ENCODE measurements around the gene C10orf95. TPM values are rescaled to one million over a fixed set of nuclear protein-coding genes. Genes with fewer than 3 reads are reported as not detected.

Gene C10orf95
- total and polyA plus RNA-seq, 2 of the 13 experiments (the other 11 are each of a cell fraction or from before 2014, with no cell fraction given), result 0.05 to 0.07 TPM

DNA sequence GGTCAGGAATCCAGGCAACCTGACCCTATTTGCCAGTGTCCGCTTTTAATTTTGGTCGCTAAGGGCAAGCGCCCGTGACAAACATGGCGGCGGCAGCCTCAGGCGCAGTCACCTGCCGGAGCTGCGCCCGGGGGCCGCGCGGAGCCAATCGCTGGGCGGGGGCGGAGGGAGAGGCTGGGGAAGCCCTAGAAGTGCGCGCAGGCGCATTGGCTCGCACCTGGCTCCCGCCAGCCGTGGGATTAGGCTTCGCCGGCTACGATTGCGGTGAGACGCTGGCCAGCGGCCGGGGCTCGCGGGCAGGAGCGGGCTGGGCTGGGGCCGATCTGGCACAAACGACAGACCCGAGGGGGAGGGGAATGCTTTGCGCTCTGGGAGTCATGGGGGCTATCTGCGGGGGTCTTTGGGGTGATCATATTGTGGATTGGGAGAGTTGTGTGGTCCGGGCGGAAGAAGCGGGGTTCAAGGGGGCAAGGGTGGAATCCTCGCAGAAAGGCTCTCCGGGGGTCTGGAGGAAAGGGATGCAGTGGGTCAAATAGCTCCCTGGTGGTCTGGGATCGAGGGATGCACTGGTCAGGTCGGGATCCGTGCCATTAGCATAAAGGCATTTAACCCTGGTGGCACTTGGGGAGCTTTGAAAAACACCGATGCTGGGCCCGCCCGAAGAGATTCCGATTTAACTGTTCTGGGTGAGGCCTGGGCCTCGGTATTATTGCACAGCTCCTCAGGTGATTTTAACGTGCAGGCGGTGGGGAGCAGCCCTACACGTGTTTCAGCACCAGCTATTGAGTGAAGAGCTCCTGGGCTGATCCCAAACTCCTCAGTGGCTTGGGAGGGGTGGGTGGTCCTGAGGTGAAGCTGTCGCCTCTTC is 10.1 kb upstream of the C10orf95 start (continued):
- TF ChIP-seq, protein P1, sequence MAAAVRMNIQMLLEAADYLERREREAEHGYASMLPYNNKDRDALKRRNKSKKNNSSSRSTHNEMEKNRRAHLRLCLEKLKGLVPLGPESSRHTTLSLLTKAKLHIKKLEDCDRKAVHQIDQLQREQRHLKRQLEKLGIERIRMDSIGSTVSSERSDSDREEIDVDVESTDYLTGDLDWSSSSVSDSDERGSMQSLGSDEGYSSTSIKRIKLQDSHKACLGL (CRISPR knock-in tag; IDR thresholded peaks at IDR 0.05), result 0 out of 2 replicates have a peak, but pooled peaks have one; percentile 2
- TF ChIP-seq ZBTB1 (CRISPR knock-in tag; IDR thresholded peaks at IDR 0.05; ENCODE audit: borderline replicate concordance) (no peak), TAF1 (CRISPR knock-in tag; IDR thresholded peaks at IDR 0.05) (peak; percentile 63; the same call in 1 of the 2 replicates), BATF2 (CRISPR knock-in tag; IDR thresholded peaks at IDR 0.05) (no peak), NFAT5 (CRISPR knock-in tag; IDR thresholded peaks at IDR 0.05) (0 out of 2 replicates have a peak, but pooled peaks have one; percentile 53), ZNF441 (CRISPR knock-in tag; IDR thresholded peaks at IDR 0.05; ENCODE audit: borderline replicate concordance) (no peak), ZNF335 (CRISPR knock-in tag; IDR thresholded peaks at IDR 0.05) (no peak), ZNF7 (CRISPR knock-in tag; IDR thresholded peaks at IDR 0.05) (no peak), ZNF550 (CRISPR knock-in tag; IDR thresholded peaks at IDR 0.05; ENCODE audit: borderline replicate concordance) (no peak), ZNF670 (CRISPR knock-in tag; IDR thresholded peaks at IDR 0.05; ENCODE audit: borderline replicate concordance) (peak; percentile 79; the same call in 1 of the 2 replicates), ZNF878 (CRISPR knock-in tag; IDR thresholded peaks at IDR 0.05) (no peak), ZNF160 (CRISPR knock-in tag; IDR thresholded peaks at IDR 0.05) (no peak), ZBTB39 (CRISPR knock-in tag; IDR thresholded peaks at IDR 0.05) (no peak), ZNF784 (CRISPR knock-in tag; IDR thresholded peaks at IDR 0.05; ENCODE audit: borderline replicate concordance) (0 out of 2 replicates have a peak, but pooled peaks have one; percentile 43), NFYB (CRISPR knock-in tag; IDR thresholded peaks at IDR 0.05) (peak; percentile 88), ZNF33B (CRISPR knock-in tag; IDR thresholded peaks at IDR 0.05) (0 out of 2 replicates have a peak, but pooled peaks have one; percentile 30), GFI1 (CRISPR knock-in tag; IDR thresholded peaks at IDR 0.05; ENCODE audit: borderline replicate concordance) (no peak), NFE2L2 (IDR thresholded peaks at IDR 0.05; ENCODE audit: low read length) (no peak), ZNF891 (CRISPR knock-in tag; IDR thresholded peaks at IDR 0.05) (0 out of 2 replicates have a peak, but pooled peaks have one; percentile 58), CBFB (CRISPR knock-in tag; IDR thresholded peaks at IDR 0.05) (0 out of 2 replicates have a peak, but pooled peaks have one; percentile 20)
